Measurements from ENCODE around the gene TTLL10. TPM values are rescaled to one million over a fixed set of nuclear protein-coding genes. Genes with fewer than 3 reads are reported as not detected.

The TTLL10 gene
- polyA plus RNA-seq, 1 of the 3 experiments (the other 2 are of a cell fraction) = not detected

- TF ChIP-seq CTCF (IDR thresholded peaks at IDR 0.05) = no peak
- no peak for TF ChIP-seq FOXM1 (IDR thresholded peaks at IDR 0.05; ENCODE audit: low read depth)
- TF ChIP-seq MEF2A (IDR thresholded peaks at IDR 0.05; ENCODE audit: borderline replicate concordance, low read depth) = no peak
- no peak for TF ChIP-seq JUND (IDR thresholded peaks at IDR 0.05)
- no peak for TF ChIP-seq ZBTB33 (IDR thresholded peaks at IDR 0.05; ENCODE audit: borderline replicate concordance, low read depth)
- TF ChIP-seq MXI1 (IDR thresholded peaks at IDR 0.05; ENCODE audit: low read depth, low read length) = no peak
- TF ChIP-seq SMC3 (IDR thresholded peaks at IDR 0.05; ENCODE audit: low read depth, low read length) = no peak
- TF ChIP-seq ELF1 (IDR thresholded peaks at IDR 0.05) = no peak
Observed at GRCh38 chr1:1185101-1185765, 11.6 kb downstream of the TTLL10 start (continued).

GRCh38 chr1:1187938-1188337, 14.3 kb downstream of the TTLL10 start:
- no peaks in the 10 kb centered on the region for H3K9me3 ChIP-seq
- H3K9ac ChIP-seq = no peak overlapping the region
- H3K27me3 ChIP-seq (ENCODE audit: insufficient read depth) = no peaks in the 10 kb centered on the region; the same call in 1 of the 2 replicates
- ChIA-PET CTCF (interaction anchor here (0.6 kb wide), 1 partner anchor 22 kb away, joined by 4 read pairs; no protein-coding TSS in a partner anchor), POLR2A (no interaction called here)
- H4K20me1 ChIP-seq (ENCODE audit: insufficient read depth) = no peaks in the 10 kb centered on the region
- no peaks in the 10 kb centered on the region for H3F3A ChIP-seq (replicated peaks; ENCODE audit: insufficient read depth)
- no peaks in the 10 kb centered on the region for H3K36me3 ChIP-seq (replicated peaks in 1 of 2; ENCODE audit: control insufficient read depth in 1 of 2, insufficient read depth in 2 of 2, low read length in 1 of 2)
- H3K4me3 ChIP-seq (ENCODE audit: low read depth in 2 of 2, low read length in 1 of 2) = no peak overlapping the region
- DNase-seq = no peak
- H3K4me1 ChIP-seq (ENCODE audit: control insufficient read depth in 1 of 2, insufficient read depth in 2 of 2, low read depth in 1 of 2, low read length in 1 of 2) = no peaks in the 10 kb centered on the region
- H3K9me2 ChIP-seq = no peaks in the 10 kb centered on the region
- no peak overlapping the region for H3K27ac ChIP-seq (ENCODE audit: low read depth in 2 of 2, low read length in 1 of 2)
- H3K79me2 ChIP-seq (ENCODE audit: insufficient read depth) = no peaks in the 10 kb centered on the region
- H3K4me2 ChIP-seq = no peak overlapping the region
- H2AFZ ChIP-seq (ENCODE audit: low read depth) = no peak overlapping the region
- TF ChIP-seq, protein P1, sequence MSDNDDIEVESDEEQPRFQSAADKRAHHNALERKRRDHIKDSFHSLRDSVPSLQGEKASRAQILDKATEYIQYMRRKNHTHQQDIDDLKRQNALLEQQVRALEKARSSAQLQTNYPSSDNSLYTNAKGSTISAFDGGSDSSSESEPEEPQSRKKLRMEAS (IDR thresholded peaks at IDR 0.05; ENCODE audit: low read depth) = no peak
- TF ChIP-seq USF2 (IDR thresholded peaks at IDR 0.05; ENCODE audit: borderline replicate concordance, low read depth, low read length) (no peak), SIN3A (IDR thresholded peaks at IDR 0.05; ENCODE audit: borderline replicate concordance, low read depth, low read length) (no peak), FOXJ3 (CRISPR knock-in tag; IDR thresholded peaks at IDR 0.05) (no peak), CTCF (IDR thresholded peaks at IDR 0.05) (no peak), RCOR1 (IDR thresholded peaks at IDR 0.05; ENCODE audit: low read length) (no peak), EZH2phosphoT487 (IDR thresholded peaks at IDR 0.05; ENCODE audit: borderline replicate concordance, low read depth) (no peak), REST (IDR thresholded peaks at IDR 0.05; ENCODE audit: low read depth, low read length) (no peak), GABPA (IDR thresholded peaks at IDR 0.05; ENCODE audit: low read depth) (no peak)
- TF ChIP-seq, protein P2, sequence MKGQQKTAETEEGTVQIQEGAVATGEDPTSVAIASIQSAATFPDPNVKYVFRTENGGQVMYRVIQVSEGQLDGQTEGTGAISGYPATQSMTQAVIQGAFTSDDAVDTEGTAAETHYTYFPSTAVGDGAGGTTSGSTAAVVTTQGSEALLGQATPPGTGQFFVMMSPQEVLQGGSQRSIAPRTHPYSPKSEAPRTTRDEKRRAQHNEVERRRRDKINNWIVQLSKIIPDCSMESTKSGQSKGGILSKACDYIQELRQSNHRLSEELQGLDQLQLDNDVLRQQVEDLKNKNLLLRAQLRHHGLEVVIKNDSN (IDR thresholded peaks at IDR 0.05; ENCODE audit: borderline replicate concordance, low read depth) = no peak

Data from SK-N-SH (cell line).